GM12891 (cell line): ENCODE measurements around the gene SLC2A8.

Source experiments
- POLR2A ChIP-seq: IDR thresholded peaks from 2 replicates; pipeline ENCODE4 v1.6.1; 2011; ENCODE audit warnings: low read depth, low read length, control low read depth
- POLR2AphosphoS5 ChIP-seq: IDR thresholded peaks from 2 replicates; pipeline ENCODE4 v1.6.1; 2011; ENCODE audit warnings: low read depth, low read length, control low read depth
- TAF1 ChIP-seq: IDR thresholded peaks from 2 replicates; pipeline ENCODE4 v1.6.1; 2011; ENCODE audit warnings: low read depth, low read length, control low read depth

GRCh38 chr9:127450830-127451607 is 54.0 kb downstream of the SLC2A8 start, which contains the start of the genes LRSAM1 and RPL12:
- TF ChIP-seq POLR2AphosphoS5 (peak; percentile 100), POLR2A (peak; percentile 100), TAF1 (peak; percentile 100)
